C4-2B (cell line): ENCODE results near the gene ZNF483.
A peak's percentile ranks its signal among the peaks of the same experiment; 100 is the strongest.
"Not testable (repeated sequence)": the region's sequence is repeated elsewhere in the genome, so short reads cannot be mapped to it uniquely, and the experiment has no call there.

Experiments
- H3K27ac ChIP-seq: fragments of 450-650 bp; 2 replicates; pipeline ENCODE4 v1.5.1; 2017
- ZFX ChIP-seq: fragments of 450-650 bp; IDR thresholded peaks from 2 replicates; pipeline ENCODE4 v1.6.1; 2017
- TF ChIP-seq, protein P1 (sequence below): fragments of 450-650 bp; conservative IDR thresholded peaks from 2 replicates; pipeline ENCODE4 v1.5.1; 2017; ENCODE audit warnings: mild to moderate bottlenecking

Gene ZNF483

DNA sequence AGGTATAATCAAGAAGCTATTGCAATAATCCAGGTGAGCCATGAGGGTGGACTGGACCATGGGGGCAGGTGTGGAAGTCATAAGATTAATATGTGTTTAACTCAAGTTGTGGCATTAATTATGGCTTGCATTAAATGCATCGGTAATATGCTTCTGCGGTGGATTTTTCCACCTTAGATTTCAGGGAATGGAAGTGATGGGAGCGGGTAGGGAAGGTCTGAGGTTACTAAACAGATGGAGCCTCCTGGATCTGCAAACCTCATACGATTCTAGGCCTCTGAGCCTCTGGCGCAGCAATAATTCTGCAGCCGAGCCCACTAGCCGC lies 286 bp upstream of the ZNF483 start:
- peak overlapping the region; percentile 61 for H3K27ac ChIP-seq
- no peak for TF ChIP-seq ZFX
- TF ChIP-seq, protein P1, sequence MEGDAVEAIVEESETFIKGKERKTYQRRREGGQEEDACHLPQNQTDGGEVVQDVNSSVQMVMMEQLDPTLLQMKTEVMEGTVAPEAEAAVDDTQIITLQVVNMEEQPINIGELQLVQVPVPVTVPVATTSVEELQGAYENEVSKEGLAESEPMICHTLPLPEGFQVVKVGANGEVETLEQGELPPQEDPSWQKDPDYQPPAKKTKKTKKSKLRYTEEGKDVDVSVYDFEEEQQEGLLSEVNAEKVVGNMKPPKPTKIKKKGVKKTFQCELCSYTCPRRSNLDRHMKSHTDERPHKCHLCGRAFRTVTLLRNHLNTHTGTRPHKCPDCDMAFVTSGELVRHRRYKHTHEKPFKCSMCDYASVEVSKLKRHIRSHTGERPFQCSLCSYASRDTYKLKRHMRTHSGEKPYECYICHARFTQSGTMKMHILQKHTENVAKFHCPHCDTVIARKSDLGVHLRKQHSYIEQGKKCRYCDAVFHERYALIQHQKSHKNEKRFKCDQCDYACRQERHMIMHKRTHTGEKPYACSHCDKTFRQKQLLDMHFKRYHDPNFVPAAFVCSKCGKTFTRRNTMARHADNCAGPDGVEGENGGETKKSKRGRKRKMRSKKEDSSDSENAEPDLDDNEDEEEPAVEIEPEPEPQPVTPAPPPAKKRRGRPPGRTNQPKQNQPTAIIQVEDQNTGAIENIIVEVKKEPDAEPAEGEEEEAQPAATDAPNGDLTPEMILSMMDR, result no peak

DNA sequence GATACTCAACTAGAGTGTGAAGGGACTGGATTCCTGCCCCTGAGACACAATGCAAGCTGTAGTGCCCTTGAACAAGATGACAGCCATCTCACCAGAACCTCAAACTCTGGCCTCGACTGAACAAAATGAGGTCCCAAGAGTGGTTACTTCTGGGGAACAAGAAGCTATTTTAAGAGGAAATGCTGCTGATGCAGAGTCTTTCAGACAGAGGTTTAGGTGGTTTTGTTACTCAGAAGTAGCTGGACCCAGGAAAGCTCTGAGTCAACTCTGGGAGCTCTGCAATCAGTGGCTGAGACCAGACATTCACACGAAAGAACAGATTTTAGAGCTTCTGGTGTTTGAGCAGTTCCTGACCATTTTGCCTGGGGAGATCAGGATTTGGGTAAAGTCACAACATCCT lies 2.4 kb downstream of the ZNF483 start:
- H3K27ac ChIP-seq, result no peak overlapping the region
- TF ChIP-seq ZFX, result no peak
- TF ChIP-seq, protein P1, result no peak

DNA sequence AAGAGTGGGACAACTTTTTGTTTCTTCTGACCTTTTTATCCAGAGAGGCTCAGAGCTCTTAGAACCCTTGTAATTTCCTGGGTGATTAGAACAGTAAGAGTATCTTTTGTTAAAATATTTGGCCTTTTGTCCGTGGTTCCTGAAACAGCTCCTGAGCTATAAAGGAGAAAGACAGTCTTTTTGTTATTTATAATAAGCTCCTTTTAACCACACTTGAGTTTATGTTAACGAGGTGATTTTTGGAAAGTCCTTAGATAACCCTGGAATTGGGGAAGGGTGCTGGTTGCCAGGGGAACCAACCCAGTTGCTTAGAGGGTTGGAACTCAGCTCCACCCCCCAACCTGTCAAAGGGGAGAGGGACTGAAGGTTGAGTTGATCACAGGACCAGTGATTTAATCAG lies 4.8 kb downstream of the ZNF483 start:
- H3K27ac ChIP-seq, result no peak overlapping the region
- no peak for TF ChIP-seq ZFX
- TF ChIP-seq, protein P1, result no peak

DNA sequence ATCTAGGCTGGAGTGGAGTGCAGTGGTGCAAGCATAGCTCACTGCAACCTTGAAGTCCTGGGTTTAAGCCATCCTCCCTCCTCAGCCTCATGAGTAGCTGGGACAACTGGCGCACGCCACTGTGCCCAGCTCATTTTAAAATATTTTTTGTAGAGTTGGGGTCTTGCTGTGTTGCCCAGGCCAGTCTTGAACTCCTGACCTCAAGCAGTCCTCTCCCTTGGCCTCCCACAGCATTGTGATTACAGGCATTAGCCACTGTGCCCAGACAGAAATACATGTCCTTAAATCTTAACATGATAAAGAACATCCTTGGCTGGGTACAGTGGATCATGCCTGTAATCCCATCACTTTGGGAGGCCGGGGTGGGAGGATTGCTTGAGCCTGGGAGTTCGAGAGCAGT lies 6.7 kb downstream of the ZNF483 start:
- no peak for TF ChIP-seq ZFX
- TF ChIP-seq, protein P1, result no peak
- H3K27ac ChIP-seq, result no peak overlapping the region

DNA sequence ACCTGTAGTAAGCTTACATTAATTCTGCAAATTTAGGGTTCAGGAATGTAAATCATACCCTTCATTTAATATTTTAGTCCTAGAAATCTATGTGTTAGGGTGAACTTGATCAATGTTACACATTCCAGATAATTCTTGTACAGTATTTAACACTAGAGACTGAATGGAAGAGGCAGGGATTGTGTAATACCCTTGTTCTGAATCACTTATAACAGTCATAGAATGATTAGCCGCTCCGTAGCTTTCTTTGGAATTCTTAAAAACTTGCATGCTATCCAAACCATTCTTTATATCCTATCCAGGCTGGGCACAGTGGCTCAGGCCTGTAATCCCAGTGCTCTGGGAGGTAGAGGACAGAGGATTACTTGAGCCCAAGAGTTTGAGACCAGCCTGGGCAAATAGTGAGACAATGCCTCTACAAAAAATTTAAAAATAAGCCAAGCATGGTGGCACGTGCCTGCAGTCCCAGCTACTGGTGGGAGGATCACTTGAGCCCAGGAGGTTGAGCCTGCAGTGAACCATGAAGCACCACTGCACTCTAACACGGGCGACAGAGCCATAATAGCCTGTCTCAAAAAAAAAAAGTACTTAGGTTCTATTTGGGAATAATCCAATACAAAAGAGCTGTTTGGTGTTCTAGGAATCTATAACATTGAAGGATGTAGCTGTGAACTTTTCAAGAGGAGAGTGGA lies 8.3 kb downstream of the ZNF483 start:
- H3K27ac ChIP-seq, result no peak overlapping the region
- no peak for TF ChIP-seq ZFX
- TF ChIP-seq, protein P1, result no peak

DNA sequence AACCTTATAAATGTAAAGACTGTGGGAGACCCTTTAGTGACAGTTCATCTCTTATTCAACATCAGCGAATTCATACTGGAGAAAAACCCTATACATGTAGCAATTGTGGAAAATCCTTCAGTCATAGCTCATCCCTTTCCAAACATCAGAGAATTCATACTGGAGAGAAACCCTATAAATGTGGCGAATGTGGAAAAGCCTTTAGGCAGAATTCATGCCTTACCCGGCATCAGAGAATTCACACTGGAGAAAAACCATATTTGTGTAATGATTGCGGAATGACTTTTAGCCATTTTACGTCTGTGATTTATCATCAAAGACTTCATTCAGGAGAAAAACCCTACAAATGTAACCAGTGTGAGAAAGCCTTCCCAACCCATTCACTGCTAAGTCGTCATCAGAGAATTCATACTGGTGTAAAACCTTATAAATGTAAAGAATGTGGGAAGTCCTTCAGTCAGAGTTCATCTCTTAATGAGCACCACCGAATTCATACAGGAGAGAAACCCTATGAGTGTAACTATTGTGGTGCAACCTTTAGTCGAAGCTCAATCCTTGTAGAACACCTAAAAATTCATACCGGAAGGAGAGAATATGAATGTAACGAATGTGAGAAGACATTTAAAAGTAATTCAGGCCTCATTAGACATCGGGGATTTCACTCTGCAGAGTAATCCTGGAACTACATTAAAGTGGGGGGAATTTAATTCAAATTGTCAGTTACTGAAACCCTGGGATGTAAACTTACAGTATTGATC lies 17.7 kb downstream of the ZNF483 start:
- TF ChIP-seq ZFX, result no peak
- TF ChIP-seq, protein P1, result no peak
- no peak overlapping the region for H3K27ac ChIP-seq

DNA sequence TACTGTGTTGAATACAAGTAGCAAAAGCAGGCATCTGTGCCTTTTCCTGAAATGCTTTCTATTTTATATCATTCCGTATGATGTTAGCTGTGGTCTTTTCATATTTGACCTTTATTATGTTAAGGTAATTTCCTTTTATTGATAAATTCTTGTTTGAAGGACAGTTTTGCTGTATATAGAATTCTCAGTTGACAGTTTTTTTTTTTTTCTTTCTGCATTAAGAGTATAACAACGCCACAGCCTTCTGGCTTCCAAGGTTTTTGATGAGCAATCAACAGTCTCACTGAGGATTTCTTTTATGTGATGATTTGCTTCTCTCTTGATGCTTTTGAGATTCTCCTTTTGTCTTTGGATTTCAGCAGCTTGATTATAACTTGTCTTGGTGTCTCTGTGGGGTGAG lies 23.6 kb downstream of the ZNF483 start:
- no peak overlapping the region for H3K27ac ChIP-seq
- TF ChIP-seq, protein P1, result no peak
- no peak for TF ChIP-seq ZFX

DNA sequence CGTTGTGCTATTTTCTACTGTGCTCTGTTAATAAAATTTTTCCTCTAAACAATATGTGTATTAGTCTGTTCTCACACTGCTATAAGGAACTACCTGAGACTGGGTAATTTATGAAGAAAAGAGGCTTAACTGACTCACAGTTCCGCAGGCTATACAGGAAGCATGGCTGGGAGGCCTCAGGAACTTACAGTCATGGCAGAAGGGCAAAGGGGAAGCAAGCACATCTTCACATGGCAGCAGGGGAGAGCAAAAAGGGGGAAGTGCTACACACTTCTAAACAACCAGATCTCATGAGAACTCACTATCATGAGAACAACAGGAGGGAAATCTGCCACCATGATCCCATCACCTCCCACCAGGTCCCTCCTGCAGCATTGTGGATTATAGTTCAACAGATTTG lies 30.4 kb downstream of the ZNF483 start:
- H3K27ac ChIP-seq, result not testable (repeated sequence)
